ENCODE data around the gene UVSSA.

UVSSA gene

DNA sequence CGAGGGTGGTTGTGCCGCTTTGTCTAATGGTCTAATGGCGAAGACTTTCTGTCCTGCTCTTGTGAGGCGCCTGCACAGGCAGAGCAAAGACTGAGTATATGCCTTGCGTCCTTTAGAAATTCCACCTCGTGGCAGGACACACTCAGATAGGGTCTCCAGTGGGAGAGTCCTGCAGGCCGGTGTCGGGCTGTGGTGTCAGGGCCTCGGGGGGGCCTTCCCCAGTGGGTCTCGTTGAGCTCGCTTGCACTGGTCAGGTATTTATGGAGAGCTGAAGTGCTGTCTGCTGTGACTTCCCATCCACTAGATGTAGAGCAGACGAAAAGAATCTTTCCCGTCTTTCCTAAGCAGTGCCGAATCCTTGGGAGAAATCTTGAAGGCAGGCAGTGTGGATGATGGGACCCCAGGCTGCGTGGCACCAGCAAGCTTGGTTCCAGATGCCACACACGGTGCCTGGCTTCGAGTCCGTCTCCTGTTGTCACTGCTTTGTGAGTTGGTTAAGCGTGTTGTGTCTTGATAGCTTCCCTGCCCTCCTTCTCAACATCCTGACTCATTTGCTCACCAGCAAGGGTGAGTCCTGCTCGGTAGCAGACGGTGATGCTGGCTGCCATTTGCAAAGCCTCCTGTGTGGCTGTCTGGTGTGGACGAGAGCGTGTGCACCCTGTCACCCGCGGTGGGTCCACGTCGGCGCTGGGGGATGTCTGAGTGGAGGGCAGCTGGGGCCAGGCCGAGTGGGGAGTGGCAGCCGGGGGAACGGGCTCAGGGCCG lies 36.8 kb upstream of the UVSSA start:
- Histone ChIP-seq H3K4me1 (ENCODE audit: insufficient read depth, low read length) (peaks cover 14% of the 10 kb centered on the region), H3K27me3 (ENCODE audit: insufficient read depth, low read length) (no peaks in the 10 kb centered on the region), H3K36me3 (ENCODE audit: insufficient read depth, low read length) (peaks cover 41% of the 10 kb centered on the region), H3K4me3 (ENCODE audit: low read length) (peak overlapping the region; percentile 39), H3K9me3 (ENCODE audit: low read length) (peaks cover 40% of the 10 kb centered on the region), H2AFZ (ENCODE audit: low read depth, low read length) (no peak overlapping the region)

DNA sequence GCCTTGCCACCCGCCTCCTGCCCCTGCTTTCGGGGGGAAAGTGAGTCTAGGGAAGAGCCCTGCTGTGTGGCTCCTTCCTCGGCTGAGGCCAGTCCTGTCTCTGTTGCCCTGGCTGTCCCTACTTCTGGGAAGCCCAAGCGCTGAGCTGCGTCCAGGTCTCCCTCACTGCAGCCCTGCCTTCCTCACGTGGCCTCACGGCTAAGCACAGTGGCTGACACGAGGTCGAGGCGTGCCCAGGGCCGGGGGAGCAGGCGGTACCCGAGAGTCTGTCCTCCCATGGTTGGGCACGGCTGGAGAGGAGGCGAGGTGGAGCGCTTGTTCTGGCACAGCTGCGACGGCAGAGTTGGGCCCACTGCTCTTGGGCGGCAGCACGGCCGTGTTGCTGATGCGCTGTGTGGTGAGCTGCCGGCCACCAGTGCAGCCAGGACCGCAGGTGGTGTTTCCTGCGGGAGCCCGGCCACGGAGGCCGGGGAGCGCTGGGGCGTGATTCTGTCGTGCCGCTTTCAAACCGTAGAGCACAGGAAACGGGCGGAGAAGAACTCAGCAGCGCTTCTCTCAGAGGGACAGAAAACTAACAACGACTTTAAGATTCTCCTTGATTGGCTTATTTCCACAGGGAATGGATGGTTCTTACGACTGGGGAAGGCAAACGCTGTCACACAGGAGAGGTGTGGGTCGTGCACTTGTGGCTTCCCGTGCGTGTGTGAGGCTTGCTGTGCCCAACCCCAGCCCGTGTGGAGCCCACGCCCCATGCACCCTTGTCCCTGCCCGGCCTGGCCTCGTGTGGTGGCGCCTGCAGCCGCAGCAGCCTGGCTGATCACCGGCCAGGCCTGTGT lies 36.0 kb upstream of the UVSSA start:
- Histone ChIP-seq H3K27me3 (ENCODE audit: insufficient read depth, low read length) (no peaks in the 10 kb centered on the region), H3K36me3 (ENCODE audit: insufficient read depth, low read length) (peaks cover 45% of the 10 kb centered on the region), H3K9me3 (ENCODE audit: low read length) (peaks cover 38% of the 10 kb centered on the region), H3K4me3 (ENCODE audit: low read length) (no peak overlapping the region), H3K4me1 (ENCODE audit: insufficient read depth, low read length) (peaks cover 14% of the 10 kb centered on the region), H2AFZ (ENCODE audit: low read depth, low read length) (no peak overlapping the region)

DNA sequence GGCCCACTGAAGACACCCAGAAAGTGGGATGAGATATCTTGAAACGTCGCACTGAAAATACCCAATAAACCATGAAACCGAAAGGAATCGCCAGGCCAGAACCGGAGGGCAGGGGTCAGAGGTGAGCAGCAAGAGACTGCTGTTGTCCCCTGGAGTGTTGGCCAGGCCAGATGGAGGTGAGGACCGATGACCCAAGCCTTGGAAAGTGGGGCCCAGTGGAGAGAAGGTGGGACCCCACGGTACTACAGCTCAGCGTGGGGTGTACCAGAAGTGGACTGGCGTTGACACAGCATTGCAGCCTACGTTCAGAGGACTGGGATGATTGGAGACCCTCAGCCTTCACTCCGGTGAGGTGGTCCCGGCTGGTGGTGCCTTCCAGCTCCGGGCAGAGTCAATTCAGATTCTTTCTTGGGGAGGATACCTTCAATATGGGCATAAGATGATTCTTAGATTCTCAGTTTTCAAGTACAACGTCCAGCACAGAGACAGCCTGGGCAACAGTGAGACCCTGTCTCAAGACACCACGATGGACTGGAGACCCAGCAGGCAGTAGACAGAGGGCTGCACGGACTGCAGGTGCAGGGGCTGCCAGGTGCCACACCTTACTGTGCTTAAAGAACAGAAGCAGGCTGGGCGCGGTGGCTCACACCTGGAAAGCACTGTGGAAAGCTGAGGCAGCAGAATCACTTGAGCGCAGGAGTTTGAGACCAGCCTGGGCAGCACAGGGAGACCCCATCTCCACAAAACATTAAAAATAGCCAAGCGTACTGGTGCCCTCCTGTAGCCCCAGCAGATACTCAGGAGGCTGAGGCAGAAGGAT lies 34.0 kb upstream of the UVSSA start:
- Histone ChIP-seq H3K27me3 (ENCODE audit: insufficient read depth, low read length) (no peaks in the 10 kb centered on the region), H3K4me1 (ENCODE audit: insufficient read depth, low read length) (peaks cover 14% of the 10 kb centered on the region), H2AFZ (ENCODE audit: low read depth, low read length) (no peak overlapping the region), H3K9me3 (ENCODE audit: low read length) (peaks cover 36% of the 10 kb centered on the region), H3K4me3 (ENCODE audit: low read length) (no peak overlapping the region), H3K36me3 (ENCODE audit: insufficient read depth, low read length) (peaks cover 62% of the 10 kb centered on the region)

- no peak overlapping the region for H3K4me3 ChIP-seq (ENCODE audit: low read length)
- no peaks in the 10 kb centered on the region for H3K27me3 ChIP-seq (ENCODE audit: insufficient read depth, low read length)
- peaks cover 77% of the 10 kb centered on the region for H3K36me3 ChIP-seq (ENCODE audit: insufficient read depth, low read length)
- H3K9me3 ChIP-seq (ENCODE audit: low read length): peaks cover 40% of the 10 kb centered on the region
- H2AFZ ChIP-seq (ENCODE audit: low read depth, low read length): no peak overlapping the region
- H3K4me1 ChIP-seq (ENCODE audit: insufficient read depth, low read length): no peaks in the 10 kb centered on the region
Measured at GRCh38 chr4:1315306-1315705, 31.7 kb upstream of the UVSSA start.

DNA sequence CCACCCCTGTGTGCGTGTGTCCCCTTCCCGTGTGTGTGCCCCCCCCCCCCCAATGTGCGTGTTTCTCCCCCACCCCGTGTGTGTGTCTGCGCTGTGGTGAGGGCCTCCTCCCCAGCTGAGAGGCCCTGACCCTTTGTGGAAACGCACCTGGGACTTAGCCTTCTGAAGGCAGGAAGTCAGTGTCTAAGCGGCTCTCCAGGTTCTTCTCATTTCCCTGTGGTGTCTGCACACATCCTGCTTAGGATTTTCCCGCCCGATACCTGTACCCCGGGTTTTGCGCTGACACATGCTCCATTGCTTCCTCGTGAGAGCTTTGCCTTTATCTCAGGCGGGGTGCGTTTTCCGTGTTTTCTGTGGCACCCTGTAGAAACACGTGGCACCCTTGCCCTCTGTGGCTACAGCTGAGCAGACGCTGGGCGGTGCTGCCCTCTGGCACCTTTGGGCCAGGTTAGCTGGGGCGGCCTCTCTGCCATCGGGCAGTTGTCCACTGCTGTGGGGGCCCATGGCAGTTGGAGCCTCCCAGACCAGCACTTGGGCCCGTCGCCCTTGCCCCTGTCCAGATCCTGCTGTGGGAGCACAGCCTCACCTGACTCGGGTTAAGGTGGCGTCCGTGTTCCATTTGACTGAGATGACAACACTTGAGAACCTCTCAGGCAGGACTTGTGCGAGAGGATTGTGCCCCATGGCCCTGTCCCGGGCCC lies 31.0 kb upstream of the UVSSA start:
- Histone ChIP-seq H2AFZ (ENCODE audit: low read depth, low read length) (no peak overlapping the region), H3K27me3 (ENCODE audit: insufficient read depth, low read length) (no peaks in the 10 kb centered on the region), H3K36me3 (ENCODE audit: insufficient read depth, low read length) (peaks cover 77% of the 10 kb centered on the region), H3K4me1 (ENCODE audit: insufficient read depth, low read length) (no peaks in the 10 kb centered on the region), H3K4me3 (ENCODE audit: low read length) (no peak overlapping the region), H3K9me3 (ENCODE audit: low read length) (peaks cover 37% of the 10 kb centered on the region)

- H2AFZ ChIP-seq (ENCODE audit: low read depth, low read length): no peak overlapping the region
- H3K4me3 ChIP-seq (ENCODE audit: low read length): no peak overlapping the region
- H3K27me3 ChIP-seq (ENCODE audit: insufficient read depth, low read length): no peaks in the 10 kb centered on the region
- H3K36me3 ChIP-seq (ENCODE audit: insufficient read depth, low read length): peaks cover 74% of the 10 kb centered on the region
- peaks cover 34% of the 10 kb centered on the region for H3K9me3 ChIP-seq (ENCODE audit: low read length)
- no peaks in the 10 kb centered on the region for H3K4me1 ChIP-seq (ENCODE audit: insufficient read depth, low read length)
Measured at GRCh38 chr4:1316537-1317168, 30.4 kb upstream of the UVSSA start.

GRCh38 chr4:1317177-1318045 lies 29.6 kb upstream of the UVSSA start:
- peaks cover 70% of the 10 kb centered on the region for H3K36me3 ChIP-seq (ENCODE audit: insufficient read depth, low read length)
- H2AFZ ChIP-seq (ENCODE audit: low read depth, low read length): no peak overlapping the region
- peaks cover 31% of the 10 kb centered on the region for H3K9me3 ChIP-seq (ENCODE audit: low read length)
- no peak overlapping the region for H3K4me3 ChIP-seq (ENCODE audit: low read length)
- H3K27me3 ChIP-seq (ENCODE audit: insufficient read depth, low read length): no peaks in the 10 kb centered on the region
- H3K4me1 ChIP-seq (ENCODE audit: insufficient read depth, low read length): no peaks in the 10 kb centered on the region

- peaks cover 65% of the 10 kb centered on the region for H3K36me3 ChIP-seq (ENCODE audit: insufficient read depth, low read length)
- no peaks in the 10 kb centered on the region for H3K27me3 ChIP-seq (ENCODE audit: insufficient read depth, low read length)
- H3K9me3 ChIP-seq (ENCODE audit: low read length): peaks cover 28% of the 10 kb centered on the region
- no peak overlapping the region for H3K4me3 ChIP-seq (ENCODE audit: low read length)
- H3K4me1 ChIP-seq (ENCODE audit: insufficient read depth, low read length): no peaks in the 10 kb centered on the region
- H2AFZ ChIP-seq (ENCODE audit: low read depth, low read length): no peak overlapping the region
Measured at GRCh38 chr4:1318046-1318375, 29.0 kb upstream of the UVSSA start.

DNA sequence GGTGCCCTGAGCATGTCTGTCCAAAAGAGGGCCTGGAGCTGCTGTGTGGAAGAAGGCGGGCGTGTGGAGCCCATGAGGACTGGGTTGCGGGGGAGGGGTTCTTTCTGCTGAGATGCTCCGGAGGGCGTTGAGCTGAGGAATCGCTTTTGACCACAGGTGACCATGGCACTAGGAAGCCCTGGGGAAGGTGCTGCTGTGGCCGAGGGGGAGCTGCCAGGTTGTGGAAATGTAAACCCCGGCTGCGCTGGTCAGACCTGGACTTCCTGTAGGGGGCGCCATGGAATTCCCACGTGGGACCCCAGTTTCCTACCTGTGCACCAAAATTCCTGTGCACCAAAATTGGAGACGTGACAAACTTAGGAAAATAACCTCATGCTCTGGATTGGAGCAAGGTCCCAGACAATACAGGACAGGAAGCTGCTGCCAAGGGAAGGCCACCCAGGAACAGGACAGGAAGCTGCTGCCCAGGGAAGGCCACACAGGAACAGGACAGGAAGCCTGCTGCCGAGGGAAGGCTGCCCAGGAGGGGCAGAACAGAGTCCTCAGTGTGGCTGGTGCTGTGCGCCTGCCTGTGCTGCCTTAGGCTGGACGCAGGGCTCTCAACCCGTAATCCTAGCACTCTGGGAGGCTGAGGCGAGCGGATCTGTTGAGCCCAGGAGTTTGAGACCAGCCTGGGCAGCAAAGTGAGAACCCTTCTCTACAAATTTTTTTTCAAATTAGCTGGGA lies 28.4 kb upstream of the UVSSA start:
- H3K27me3 ChIP-seq (ENCODE audit: insufficient read depth, low read length): no peaks in the 10 kb centered on the region
- H3K4me1 ChIP-seq (ENCODE audit: insufficient read depth, low read length): no peaks in the 10 kb centered on the region
- H3K4me3 ChIP-seq (ENCODE audit: low read length): no peak overlapping the region
- peaks cover 22% of the 10 kb centered on the region for H3K9me3 ChIP-seq (ENCODE audit: low read length)
- H3K36me3 ChIP-seq (ENCODE audit: insufficient read depth, low read length): peaks cover 65% of the 10 kb centered on the region
- H2AFZ ChIP-seq (ENCODE audit: low read depth, low read length): no peak overlapping the region

DNA sequence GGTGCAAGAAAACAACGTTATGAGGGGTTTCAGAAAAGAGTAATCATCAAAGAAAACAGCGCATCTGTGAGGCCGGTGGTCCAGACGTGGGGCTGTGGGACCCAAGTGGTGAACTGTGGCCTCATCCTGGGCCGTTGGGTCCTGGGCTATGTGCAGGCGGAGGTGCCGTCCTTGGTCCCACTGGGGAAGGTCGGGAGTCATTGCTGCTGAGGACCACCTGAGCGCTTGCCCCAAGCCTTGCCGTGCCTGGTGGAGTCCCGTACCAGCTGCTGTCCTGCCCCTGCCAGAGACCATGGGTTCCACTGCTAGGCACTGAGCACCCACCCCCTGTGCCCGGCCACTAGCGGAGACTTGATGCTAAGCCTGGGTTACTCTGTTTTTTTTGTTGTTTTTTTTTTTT lies 25.5 kb upstream of the UVSSA start:
- H3K27me3 ChIP-seq (ENCODE audit: insufficient read depth, low read length): no peaks in the 10 kb centered on the region
- no peak overlapping the region for H3K4me3 ChIP-seq (ENCODE audit: low read length)
- H3K9me3 ChIP-seq (ENCODE audit: low read length): peaks cover 13% of the 10 kb centered on the region
- H2AFZ ChIP-seq (ENCODE audit: low read depth, low read length): no peak overlapping the region
- H3K4me1 ChIP-seq (ENCODE audit: insufficient read depth, low read length): no peaks in the 10 kb centered on the region
- H3K36me3 ChIP-seq (ENCODE audit: insufficient read depth, low read length): peaks cover 66% of the 10 kb centered on the region

DNA sequence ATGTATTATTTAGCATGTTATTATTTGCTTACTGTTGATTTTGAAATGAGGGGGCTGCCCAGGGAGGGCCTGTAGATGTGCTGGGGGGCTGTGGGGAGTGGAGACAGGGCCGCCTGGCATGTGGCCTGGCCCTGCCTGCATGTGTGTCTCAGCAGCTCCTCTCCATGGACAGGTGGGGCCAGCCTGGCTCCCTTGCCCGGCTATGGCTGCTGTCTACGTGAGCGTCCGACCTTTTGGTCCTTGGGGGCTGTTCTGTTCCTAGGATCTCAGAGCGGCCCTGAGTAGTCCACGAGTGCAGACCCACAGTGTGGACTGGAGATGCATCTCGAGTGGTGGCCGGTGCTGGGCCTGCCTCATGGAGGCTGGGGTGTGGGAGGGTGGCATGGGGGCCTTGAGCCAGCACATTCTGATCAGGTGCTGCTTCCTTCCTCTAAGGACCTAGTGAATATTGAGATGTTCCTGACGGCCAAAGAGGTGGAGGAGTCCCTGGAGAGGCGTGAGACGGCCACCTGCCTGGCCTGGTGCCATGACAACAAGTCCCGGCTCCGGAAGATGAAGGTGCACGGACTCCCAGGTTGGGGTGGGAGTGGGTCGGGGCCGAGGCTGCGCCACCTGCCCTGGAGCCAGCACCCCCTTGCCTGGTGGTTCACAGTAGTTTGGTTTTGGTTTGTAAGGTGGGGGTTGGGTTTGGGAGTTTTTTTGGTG lies 24.9 kb upstream of the UVSSA start:
- Histone ChIP-seq H3K9me3 (ENCODE audit: low read length) (peaks cover 13% of the 10 kb centered on the region), H3K4me3 (ENCODE audit: low read length) (no peak overlapping the region), H3K36me3 (ENCODE audit: insufficient read depth, low read length) (peaks cover 68% of the 10 kb centered on the region), H3K4me1 (ENCODE audit: insufficient read depth, low read length) (no peaks in the 10 kb centered on the region), H3K27me3 (ENCODE audit: insufficient read depth, low read length) (no peaks in the 10 kb centered on the region), H2AFZ (ENCODE audit: low read depth, low read length) (no peak overlapping the region)
